Spleen (tissue), 11 donors: ENCODE measurements around the gene DNAH14. TPM values are rescaled to one million over a fixed set of nuclear protein-coding genes. Genes with fewer than 3 reads are reported as not detected.
"Not testable (repeated sequence)": the region's sequence is repeated elsewhere in the genome, so short reads cannot be mapped to it uniquely, and the experiment has no call there.

Experiments used
- DNase-seq: peaks from one replicate; pipeline ENCODE4 v3.0.0-alpha.2; 2020
- H3K27ac ChIP-seq, 8 donors: fragments of 200-600 bp; sonication (generic) in 7 of 8; 1 replicate in 4 of 8; 2 replicates in 4 of 8; pipeline versions ENCODE4 v1.5.0 to v1.8.0; 2016 to 2021; ENCODE audit warnings: inconsistent platforms in 4 of 8, mild to moderate bottlenecking in 4 of 8, moderate library complexity in 1 of 8
- H3K27me3 ChIP-seq, 7 donors: fragments of 200-600 bp; sonication (generic) in 6 of 7; replicated peaks in 1 of 7; 1 replicate in 4 of 7; 2 replicates in 3 of 7; pipeline versions ENCODE4 v1.5.0 to v1.8.0; 2016 to 2021; ENCODE audit warnings: inconsistent platforms in 3 of 7, mild to moderate bottlenecking in 1 of 7
- H3K36me3 ChIP-seq, 6 donors: fragments of 200-600 bp; sonication (generic) in 5 of 6; 1 replicate in 4 of 6; 2 replicates in 2 of 6; pipeline versions ENCODE4 v1.5.0 to v1.8.0; 2016 to 2021; ENCODE audit warnings: inconsistent platforms in 2 of 6
- H3K4me1 ChIP-seq, 6 donors: fragments of 200-600 bp; sonication (generic) in 5 of 6; 1 replicate in 3 of 6; 2 replicates in 3 of 6; pipeline versions ENCODE4 v1.5.0 to v1.8.0; 2016 to 2021; ENCODE audit warnings: inconsistent platforms in 3 of 6
- H3K4me3 ChIP-seq, 8 donors: fragments of 200-600 bp; sonication (generic) in 7 of 8; 1 replicate in 4 of 8; 2 replicates in 4 of 8; pipeline versions ENCODE4 v1.5.0 to v1.8.0; 2016 to 2021; ENCODE audit warnings: inconsistent platforms in 4 of 8, mild to moderate bottlenecking in 4 of 8, moderate library complexity in 2 of 8
- H3K9me3 ChIP-seq, 8 donors: fragments of 200-600 bp; sonication (generic) in 7 of 8; 1 replicate in 4 of 8; 2 replicates in 4 of 8; pipeline versions ENCODE4 v1.5.0 to v1.8.0; 2016 to 2021; ENCODE audit warnings: inconsistent platforms in 4 of 8
- CTCF ChIP-seq, 11 experiments: fragments of 200-600 bp in 7 of 11; fragments of 450-650 bp in 4 of 11; sonication (generic) in 4 of 11; IDR thresholded peaks in 8 of 11; conservative IDR thresholded peaks in 3 of 11; 1 replicate in 7 of 11; 2 replicates in 4 of 11; pipeline versions ENCODE4 v1.4.0 to v1.8.0; 2016 to 2021; ENCODE audit warnings: antibody characterized with exemption in 11 of 11, inconsistent platforms in 4 of 11, mild to moderate bottlenecking in 1 of 11
- POLR2A ChIP-seq, 3 donors: fragments of 450-650 bp; IDR thresholded peaks; one replicate each; pipeline ENCODE4 v1.5.1; 2017; ENCODE audit warnings: antibody characterized with exemption in 3 of 3, mild to moderate bottlenecking in 1 of 3
- POLR2AphosphoS5 ChIP-seq, 3 donors: sonication (generic); formaldehyde crosslinking; IDR thresholded peaks; one replicate each; pipeline ENCODE4 v1.5.1; 2017; ENCODE audit warnings: antibody characterized with exemption in 3 of 3
- WGBS, 5 donors: extraction: QIAGEN DNeasy Blood & Tissue Kit in 3 of 5; methylation state at CpG; one replicate each; pipeline versions ENCODE4 v1.1.5 to v1.1.7; 2013 to 2018; 5-methylcytosine and 5-hydroxymethylcytosine counted together
- intact Hi-C: fragments of 100-400 bp; cut with DNase I; formaldehyde crosslinking; loops from one replicate; pipeline ENCODE4 v1.15.0; 2023; ENCODE audit warnings: low total_unique reads
- polyA plus RNA-seq, 3 donors: library from polyadenylated mRNA; stranded (reverse); fragments of 200-250 nt; gene quantifications; one replicate each; pipeline ENCODE4 v1.2.1, GENCODE V29; 2013
- total RNA-seq, 7 donors: library from RNA; depleted of rRNA in 3 of 7; stranded (reverse); fragments of >200 nt in 3 of 7; fragmentation: NEBNext Ultra II Directional in 4 of 7; extraction: Animal tissue kit (Norgen Biotek cat#: 25700) in 4 of 7; gene quantifications; one replicate each; pipeline versions ENCODE4 v1.1.0 to v1.2.1, GENCODE V29; 2016 to 2021
- donor health status: healthy with polysubstance abuse.
- donor health status: DM: no; HTN: no; CAD: no; lungs with moderate emphysema.
- donor health status: DM: no; HTN: no; CAD: no.
- donor health status: Bipolar disorder and iron deficiency.
- donor health status: healthy.
- donor health status: DM: no; HTN: no; CAD: no.
- donor health status: DM: yes; HTN: yes; CAD: no.

DNAH14 gene
- total and polyA plus RNA-seq, 10 donors: 0.70 to 6.4 (median 4.8) TPM

GRCh38 chr1:225201447-225201846 is 272.0 kb downstream of the DNAH14 start:
- Histone ChIP-seq H3K27me3 (no peaks in the 10 kb centered on the region), H3K36me3 (no peaks in the 10 kb centered on the region), H3K9me3 (peaks cover 0 to 25% (median 10%) of the 10 kb centered on the region in 8 donors), H3K4me1 (no peaks in the 10 kb centered on the region), H3K4me3 (no peak overlapping the region), H3K27ac (no peak overlapping the region)
- no peak for DNase-seq
- intact Hi-C loops: no loop called here
- 45 to 75% (median 50%) methylated on average over 3 of the region's 3 CpGs for WGBS, 5 donors
- TF ChIP-seq POLR2A (IDR thresholded peaks at IDR 0.05) (no peak), CTCF (IDR thresholded peaks at IDR 0.05 in 8 of 11, conservative IDR thresholded peaks at IDR 0.05 in 3 of 11) (no peak), POLR2AphosphoS5 (IDR thresholded peaks at IDR 0.05) (no peak)

- intact Hi-C loops: no loop called here
- peaks cover 0 to 13% (median 0%) of the 10 kb centered on the region in 7 donors for H3K27me3 ChIP-seq
- 84 to 95% (median 88%) methylated on average over 2 of the region's 2 CpGs for WGBS, 5 donors
- no peaks in the 10 kb centered on the region for H3K36me3 ChIP-seq
- no peak overlapping the region for H3K27ac ChIP-seq
- TF ChIP-seq POLR2A (IDR thresholded peaks at IDR 0.05): no peak
- TF ChIP-seq POLR2AphosphoS5 (IDR thresholded peaks at IDR 0.05): no peak
- TF ChIP-seq CTCF (IDR thresholded peaks at IDR 0.05 in 8 of 11, conservative IDR thresholded peaks at IDR 0.05 in 3 of 11): no peak
- no peaks in the 10 kb centered on the region for H3K4me1 ChIP-seq
- peaks cover 0 to 42% (median 20%) of the 10 kb centered on the region in 8 donors for H3K9me3 ChIP-seq
- no peak for DNase-seq
- H3K4me3 ChIP-seq: no peak overlapping the region
These were observed 278.3 kb downstream of the DNAH14 start for GRCh38 chr1:225207791-225208190.

- Histone ChIP-seq H3K4me3 (no peak overlapping the region), H3K4me1 (no peaks in the 10 kb centered on the region), H3K27me3 (peaks cover 0 to 13% (median 0%) of the 10 kb centered on the region in 7 donors), H3K9me3 (peaks cover 0 to 48% (median 20%) of the 10 kb centered on the region in 8 donors), H3K36me3 (no peaks in the 10 kb centered on the region), H3K27ac (no peak overlapping the region)
- intact Hi-C loops: no loop called here
- DNase-seq: no peak
- TF ChIP-seq CTCF (IDR thresholded peaks at IDR 0.05 in 8 of 11, conservative IDR thresholded peaks at IDR 0.05 in 3 of 11): no peak
- no peak for TF ChIP-seq POLR2A (IDR thresholded peaks at IDR 0.05)
- no peak for TF ChIP-seq POLR2AphosphoS5 (IDR thresholded peaks at IDR 0.05)
These were observed 279.7 kb downstream of the DNAH14 start for GRCh38 chr1:225209153-225209552.

GRCh38 chr1:225210180-225210579 is 280.7 kb downstream of the DNAH14 start:
- DNase-seq, H3K27ac ChIP-seq, H3K4me3 ChIP-seq, H3K4me1 ChIP-seq, intact Hi-C loops, H3K36me3 ChIP-seq: not testable (repeated sequence)
- 66 to 82% (median 71%) methylated on average over 2 to 3 of the region's 3 CpGs for WGBS, 5 donors
- H3K9me3 ChIP-seq: peaks cover 0 to 48% (median 20%) of the 10 kb centered on the region in 8 donors
- H3K27me3 ChIP-seq: peaks cover 0 to 13% (median 0%) of the 10 kb centered on the region in 7 donors

GRCh38 chr1:225211694-225212442 is 282.4 kb downstream of the DNAH14 start:
- H3K4me1 ChIP-seq, DNase-seq, H3K36me3 ChIP-seq, H3K27ac ChIP-seq, intact Hi-C loops, H3K4me3 ChIP-seq: not testable (repeated sequence)
- Histone ChIP-seq H3K9me3 (peaks cover 0 to 48% (median 20%) of the 10 kb centered on the region in 8 donors), H3K27me3 (peaks cover 0 to 13% (median 0%) of the 10 kb centered on the region in 7 donors)
- WGBS, 5 donors: 90 to 95% (median 93%) methylated on average over 5 of the region's 5 CpGs
